CD4-positive, alpha-beta T cell treated with Interleukin-17A for 4 hours (primary cell): ENCODE measurements around the gene TXNDC17.
"Not testable (repeated sequence)": the region's sequence is repeated elsewhere in the genome, so short reads cannot be mapped to it uniquely, and the experiment has no call there.

Experiments
- DNase-seq: peaks from one replicate; pipeline ENCODE4 v3.0.0-alpha.2; 2020; ENCODE audit warnings: mixed read lengths

The TXNDC17 gene

DNA sequence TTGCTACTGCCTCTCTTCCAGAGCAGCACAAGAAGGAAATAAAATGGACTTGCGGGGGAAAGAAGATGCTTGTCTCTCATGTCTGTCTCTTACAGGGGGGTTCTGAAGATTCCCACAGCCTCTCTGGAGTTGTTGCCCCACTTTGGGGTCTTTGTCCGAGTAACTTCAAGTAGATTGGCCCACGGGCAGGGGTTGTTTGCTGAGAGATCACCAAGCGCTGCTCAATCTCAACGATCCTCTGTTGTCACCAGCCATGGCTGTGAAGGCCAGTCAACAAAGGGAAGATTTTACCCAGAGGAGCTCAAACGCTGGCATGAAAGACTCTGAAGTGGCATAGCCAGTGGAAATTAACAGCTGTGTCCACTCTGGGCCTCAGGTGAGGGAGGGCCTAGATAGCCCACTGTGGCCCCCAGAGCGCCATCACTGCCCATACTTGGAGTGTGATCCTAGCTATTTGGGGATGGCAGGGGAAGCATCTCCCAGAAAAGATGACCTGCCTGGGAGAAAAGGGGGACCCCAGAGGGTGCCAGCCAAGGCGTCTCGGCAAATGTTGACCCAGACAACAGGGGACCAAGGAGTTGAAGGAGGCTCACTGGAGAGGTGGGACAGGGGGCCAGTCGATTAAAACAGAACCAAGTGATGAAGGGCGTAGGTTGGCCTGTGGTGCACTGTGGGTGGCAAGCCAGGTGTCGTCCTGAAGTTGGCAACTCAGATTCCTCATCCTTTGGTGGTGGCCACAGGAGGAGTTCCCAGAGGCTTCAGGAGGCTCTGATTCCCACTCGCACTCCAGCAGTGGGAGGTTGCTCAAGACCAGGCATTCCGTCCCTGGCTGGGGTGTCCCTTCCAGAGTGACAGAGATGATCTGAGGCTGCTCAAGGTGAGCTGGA, 44.3 kb downstream of the TXNDC17 start:
- DNase-seq, result no peak

DNA sequence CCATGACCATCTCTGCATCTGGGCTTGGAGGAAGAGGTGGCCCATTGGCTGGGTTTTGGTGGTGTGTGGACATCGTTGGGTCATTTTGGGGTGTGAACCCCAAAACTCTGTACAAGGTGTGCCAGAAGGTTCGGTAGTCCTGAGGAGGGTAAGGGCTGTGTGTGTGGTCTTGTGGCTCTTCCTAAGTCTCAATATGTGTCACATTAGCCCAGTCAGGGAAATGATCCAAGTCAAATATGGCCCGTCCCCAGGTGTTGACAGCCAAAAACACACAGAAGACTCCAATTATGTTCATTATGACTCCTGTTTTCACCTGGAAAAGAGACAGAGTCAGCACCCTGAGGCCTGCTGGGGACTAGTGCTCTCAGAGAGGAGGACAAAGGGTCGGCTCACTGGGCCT, 45.2 kb downstream of the TXNDC17 start:
- no peak for DNase-seq

- DNase-seq, result no peak
These were observed 48.1 kb downstream of the TXNDC17 start for GRCh38 chr17:6688944-6689343.

GRCh38 chr17:6690641-6691040, 49.8 kb downstream of the TXNDC17 start:
- no peak for DNase-seq

GRCh38 chr17:6691546-6691945, 50.7 kb downstream of the TXNDC17 start:
- DNase-seq, result no peak

GRCh38 chr17:6691958-6692357, 51.1 kb downstream of the TXNDC17 start:
- not testable (repeated sequence) for DNase-seq
